ENCODE results near the gene LGSN. TPM values are rescaled to one million over a fixed set of nuclear protein-coding genes. Genes with fewer than 3 reads are reported as not detected.

Gene LGSN
- total and polyA plus RNA-seq, 2 of the 8 experiments (the other 6 are each of a cell fraction or from before 2014, with no cell fraction given), result 0.08 TPM; not detected in 1

GRCh38 chr6:63306420-63306819, 13.4 kb downstream of the LGSN start:
- Histone ChIP-seq H3K23me2 (ENCODE audit: low read depth, low read length) (no peaks in the 10 kb centered on the region), H3K23ac (ENCODE audit: insufficient read length) (no peak overlapping the region), H3K27me3 (replicated peaks in 1 of 4; ENCODE audit: control insufficient read depth in 3 of 4, extremely low read depth in 1 of 4, insufficient read depth in 3 of 4, low read length in 3 of 4) (no peaks in the 10 kb centered on the region), H3K4me2 (ENCODE audit: insufficient read depth in 1 of 2, low read depth in 2 of 2, low read length in 2 of 2) (no peak overlapping the region), H3K79me1 (ENCODE audit: low read depth, low read length) (no peaks in the 10 kb centered on the region), H3K79me2 (ENCODE audit: control insufficient read depth in 1 of 2, insufficient read depth in 2 of 2, low read length in 2 of 2) (no peaks in the 10 kb centered on the region), H3K27ac (ENCODE audit: low read depth, low read length) (no peak overlapping the region), H3K18ac (ENCODE audit: extremely low read depth, low read length) (no peak overlapping the region), H2AFZ (ENCODE audit: low read length) (no peak overlapping the region), H3K4me3 (ENCODE audit: extremely low read depth in 1 of 4, insufficient read depth in 2 of 4, low read depth in 3 of 4, low read length in 4 of 4) (no peak overlapping the region), H3K14ac (ENCODE audit: insufficient read length) (no peak overlapping the region), H2AK5ac (ENCODE audit: low read depth, low read length) (no peak overlapping the region), H2BK120ac (replicated peaks; ENCODE audit: low read depth, low read length) (no peak overlapping the region), H3K36me3 (ENCODE audit: control insufficient read depth in 2 of 4, insufficient read depth in 4 of 4, low read length in 3 of 4) (no peaks in the 10 kb centered on the region), H3K9me3 (ENCODE audit: insufficient read depth in 2 of 2, low read depth in 1 of 2, low read length in 1 of 2) (no peaks in the 10 kb centered on the region), H4K91ac (replicated peaks; ENCODE audit: insufficient read length, low read length) (no peak overlapping the region), H2BK20ac (ENCODE audit: low read length) (no peak overlapping the region), H3K4me1 (replicated peaks in 1 of 4; ENCODE audit: control insufficient read depth in 3 of 4, insufficient read depth in 4 of 4, low read length in 3 of 4) (no peaks in the 10 kb centered on the region), H4K20me1 (replicated peaks in 1 of 2; ENCODE audit: control insufficient read depth in 1 of 2, insufficient read depth in 2 of 2, low read length in 2 of 2) (no peaks in the 10 kb centered on the region), H2BK12ac (ENCODE audit: low read depth, low read length) (no peak overlapping the region), H4K8ac (ENCODE audit: extremely low read depth, insufficient read depth, low read length) (no peak overlapping the region), H2BK15ac (ENCODE audit: low read length) (no peak overlapping the region), H4K5ac (ENCODE audit: insufficient read length, low read depth, low read length) (no peak overlapping the region), H3K9ac (replicated peaks in 1 of 4; ENCODE audit: extremely low read depth in 1 of 4, low read depth in 3 of 4, low read length in 3 of 4) (no peak overlapping the region), H3K4ac (replicated peaks; ENCODE audit: insufficient read length, low read depth, low read length) (no peak overlapping the region), H2BK5ac (ENCODE audit: low read depth, low read length) (no peak overlapping the region), H3K56ac (replicated peaks; ENCODE audit: insufficient read length, low read depth, low read length) (no peak overlapping the region)
- POLR2A ChIA-PET (ENCODE audit: partially characterized antibody), result no interaction called here
- FAIRE-seq (no peak), DNase-seq (ENCODE audit: low read depth in 1 of 2, low spot score in 2 of 2) (no peak)
- CTCF ChIA-PET (ENCODE audit: partially characterized antibody), result interaction anchor here (1.2 to 2.0 kb wide), 2 partner anchors 11 kb away, joined by 3 to 6 read pairs; no protein-coding TSS in a partner anchor
- TF ChIP-seq TBP (IDR thresholded peaks at IDR 0.05; ENCODE audit: low read depth, low read length), result no peak
- no peak for TF ChIP-seq BACH1 (IDR thresholded peaks at IDR 0.05; ENCODE audit: low read length)
- no peak for TF ChIP-seq CBX8 (IDR thresholded peaks at IDR 0.05; ENCODE audit: borderline replicate concordance, low read depth, low read length)
- TF ChIP-seq SP4 (IDR thresholded peaks at IDR 0.05; ENCODE audit: low read length), result no peak
- TF ChIP-seq EP300 (IDR thresholded peaks at IDR 0.05; ENCODE audit: borderline replicate concordance in 1 of 2, low read depth in 2 of 2, low read length in 2 of 2), result no peak
- TF ChIP-seq CHD2 (IDR thresholded peaks at IDR 0.05; ENCODE audit: low read length), result no peak
- no peak for TF ChIP-seq MAFK (IDR thresholded peaks at IDR 0.05; ENCODE audit: low read depth, low read length)
- no peak for TF ChIP-seq TCF12 (IDR thresholded peaks at IDR 0.05; ENCODE audit: low read depth, low read length)
- TF ChIP-seq SUZ12 (IDR thresholded peaks at IDR 0.05; ENCODE audit: low read length), result no peak
- no peak for TF ChIP-seq KDM1A (IDR thresholded peaks at IDR 0.05; ENCODE audit: borderline replicate concordance, low read length)
- TF ChIP-seq POLR2AphosphoS5 (IDR thresholded peaks at IDR 0.05; ENCODE audit: low read depth, low read length), result no peak
- 100% methylated on average over 3 of the region's 3 CpGs; no CpG with 5 or more reads in 1 of the 2 experiments for WGBS, 2 experiments (ENCODE audit: extremely low coverage in 1 of 2, insufficient coverage in 1 of 2, insufficient read length in 1 of 2, insufficient replicate concordance in 2 of 2, low coverage in 1 of 2, low lambda C conversion rate in 2 of 2, missing lambda C conversion rate in 1 of 2)

All from H1 (cell line).